Activated CD8-positive, alpha-beta memory T cell treated with anti-CD3 and anti-CD28 coated beads for 36 hours (primary cell): ENCODE measurements around the gene DACH1. TPM values are rescaled to one million over a fixed set of nuclear protein-coding genes. Genes with fewer than 3 reads are reported as not detected.

Experiments
- CTCF ChIA-PET: fragments of 350-600 bp; sonication (Branson Sonifier 250); formaldehyde crosslinking; loops from one replicate; lab custom pipeline; 2021; ENCODE audit warnings: antibody characterized with exemption; lab: Charles Lee
- POLR2A ChIA-PET: fragments of 350-600 bp; sonication (Branson Sonifier 250); formaldehyde crosslinking; loops from one replicate; lab custom pipeline; 2021; ENCODE audit warnings: antibody characterized with exemption; lab: Charles Lee
- total RNA-seq, 2 experiments: library from RNA; stranded (reverse); gene quantifications; one replicate each; pipeline ENCODE4 v1.2.3, GENCODE V29; 2021

DACH1 gene
- total RNA-seq, 2 experiments from 2014 or later: not detected

DNA sequence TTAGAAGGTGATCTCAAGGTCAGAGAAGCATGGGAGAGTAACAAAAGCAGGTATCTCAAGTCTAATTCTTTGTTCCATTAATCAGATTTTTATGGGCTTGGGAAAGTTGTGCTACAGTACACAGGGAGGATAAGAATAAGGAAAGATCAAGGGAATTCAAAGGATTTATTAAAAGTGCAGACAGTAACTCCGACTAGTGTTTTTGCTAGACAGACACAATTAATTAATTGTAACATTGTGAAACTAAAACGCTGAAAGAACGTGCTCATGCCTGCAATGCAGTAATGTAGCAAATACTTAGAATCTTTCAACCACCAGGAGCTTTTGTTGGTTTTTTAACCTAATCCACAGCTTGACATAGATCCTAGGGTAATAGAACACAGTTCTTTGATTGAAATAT, 221.5 kb downstream of the DACH1 start:
- ChIA-PET POLR2A (no interaction called here), CTCF (no interaction called here)

DNA sequence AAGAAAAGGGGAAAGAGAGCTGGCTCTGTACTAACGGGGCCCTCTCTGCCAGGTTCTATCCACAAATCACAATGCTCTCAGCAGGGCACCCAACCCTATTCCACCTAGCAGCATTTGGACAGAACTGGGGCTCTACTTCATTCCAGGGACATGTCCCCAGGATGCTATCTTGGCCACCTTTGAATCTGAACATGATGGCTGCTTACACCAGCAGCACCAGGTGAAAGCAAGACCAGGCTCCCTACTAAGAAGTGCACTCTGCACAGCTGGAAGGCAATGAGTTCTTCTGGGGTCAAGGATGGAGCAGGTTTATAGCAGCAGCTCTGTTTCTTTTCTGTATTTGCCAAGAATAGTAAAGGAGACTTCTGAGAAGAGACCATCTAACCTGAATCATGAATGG, 222.4 kb downstream of the DACH1 start:
- POLR2A ChIA-PET: no interaction called here
- CTCF ChIA-PET: no interaction called here

DNA sequence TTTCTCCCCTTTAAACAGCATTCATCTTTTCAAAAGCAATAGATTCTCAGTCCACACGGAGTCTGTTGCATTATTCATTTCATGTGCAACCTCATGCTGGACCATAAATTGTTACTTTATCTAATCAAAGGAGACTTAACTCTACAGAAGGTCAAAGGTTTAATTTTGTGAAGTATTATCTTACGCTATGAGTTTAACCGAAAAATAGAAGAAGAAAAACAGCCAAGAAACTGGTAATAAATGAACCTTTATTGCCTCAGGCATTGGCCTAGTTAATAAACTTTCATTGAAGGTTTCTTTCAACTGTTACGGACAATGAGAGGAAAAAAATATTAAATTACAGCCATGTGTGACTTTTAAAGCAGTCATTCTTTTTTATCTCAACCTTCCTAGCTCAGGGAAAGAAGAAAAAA, 223.6 kb downstream of the DACH1 start:
- ChIA-PET CTCF (no interaction called here), POLR2A (no interaction called here)

DNA sequence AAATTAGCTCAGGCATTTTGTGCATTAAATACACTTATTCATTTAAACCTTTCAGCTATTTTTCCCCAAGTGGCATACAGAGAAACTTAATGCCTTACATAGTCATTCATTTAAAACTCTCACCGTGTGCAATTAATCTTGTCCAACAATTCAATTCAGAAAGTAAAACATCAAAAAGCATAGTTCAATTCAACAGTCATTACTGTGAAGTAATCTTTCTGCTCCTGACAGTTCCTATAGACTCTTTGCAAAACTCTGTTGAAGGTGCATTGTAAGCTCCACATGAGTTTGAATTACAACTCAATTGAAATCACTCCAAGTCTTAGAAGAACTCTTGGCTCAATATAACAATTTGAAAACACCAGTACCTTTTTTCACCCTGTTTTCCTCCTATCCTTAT, 228.3 kb downstream of the DACH1 start:
- POLR2A ChIA-PET: no interaction called here

DNA sequence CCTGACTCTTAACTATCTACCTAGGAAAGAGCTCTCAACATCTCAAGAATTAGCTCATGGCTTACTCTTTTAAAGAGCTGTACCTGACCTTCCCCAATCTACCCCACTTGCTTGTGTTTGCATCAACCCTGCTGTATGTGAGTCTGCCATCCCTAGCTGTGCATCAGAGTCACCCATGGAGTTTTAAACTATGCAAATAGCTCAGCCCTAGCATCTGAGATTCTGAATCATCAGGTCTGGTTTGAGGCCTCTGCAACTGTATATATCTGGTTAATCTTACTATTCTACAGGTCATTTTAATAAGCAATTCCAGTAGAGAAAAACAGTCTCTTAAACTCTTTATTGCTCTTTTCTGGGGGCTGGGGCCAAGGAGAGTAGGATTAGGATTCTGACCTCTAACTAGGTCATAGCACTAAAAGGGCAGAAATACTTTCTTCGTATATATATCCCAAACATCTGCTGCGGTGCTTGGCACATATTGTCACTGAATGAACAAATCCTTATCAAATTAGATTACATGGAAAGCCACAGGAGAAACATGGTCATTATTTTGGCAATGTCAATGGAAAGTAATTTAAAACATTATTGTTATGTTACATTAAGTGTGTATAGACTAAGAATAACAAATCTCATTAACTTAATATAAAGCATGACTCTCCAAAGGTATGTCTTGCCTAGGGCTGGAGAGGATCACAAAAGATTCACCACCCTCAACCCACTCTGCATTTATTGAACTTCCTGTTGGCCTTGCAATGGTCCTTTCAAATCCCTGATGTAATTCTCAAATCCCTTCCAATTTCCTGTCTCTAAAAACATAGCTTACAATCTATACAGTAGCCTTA, 232.2 kb downstream of the DACH1 start:
- ChIA-PET CTCF (no interaction called here), POLR2A (no interaction called here)

More for the DNA sequence above, 228.3 kb downstream of the DACH1 start:
- CTCF ChIA-PET: no interaction called here

- ChIA-PET POLR2A (no interaction called here), CTCF (no interaction called here)
These were observed 232.8 kb downstream of the DACH1 start for GRCh38 chr13:71634182-71634581.

- ChIA-PET POLR2A (no interaction called here), CTCF (no interaction called here)
These were observed 234.3 kb downstream of the DACH1 start for GRCh38 chr13:71632721-71633120.

GRCh38 chr13:71632206-71632605, 234.8 kb downstream of the DACH1 start:
- CTCF ChIA-PET: no interaction called here
- POLR2A ChIA-PET: no interaction called here

DNA sequence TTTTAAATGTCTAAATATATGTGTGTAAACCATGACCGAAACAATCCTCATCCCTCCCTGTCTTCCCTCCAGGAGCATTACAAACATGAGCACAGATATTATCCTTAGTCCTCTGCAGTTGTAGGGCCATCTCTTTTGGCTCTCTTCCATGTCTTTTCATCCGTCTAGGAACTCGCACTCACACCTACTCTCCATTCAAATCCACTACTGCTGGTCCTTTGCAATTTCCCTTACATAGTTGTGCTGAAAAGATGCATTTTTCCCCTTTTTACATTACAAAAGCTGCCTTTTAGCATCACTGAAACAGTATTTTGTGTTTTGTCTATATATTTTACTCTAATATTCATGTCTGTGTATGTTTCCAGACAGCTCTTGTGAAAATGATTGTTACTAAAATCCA, 237.8 kb downstream of the DACH1 start:
- ChIA-PET POLR2A (no interaction called here), CTCF (no interaction called here)

- ChIA-PET CTCF (no interaction called here), POLR2A (no interaction called here)
These were observed 240.4 kb downstream of the DACH1 start for GRCh38 chr13:71626421-71627117.

- CTCF ChIA-PET: no interaction called here
- POLR2A ChIA-PET: no interaction called here
These were observed 241.3 kb downstream of the DACH1 start for GRCh38 chr13:71625694-71626093.

DNA sequence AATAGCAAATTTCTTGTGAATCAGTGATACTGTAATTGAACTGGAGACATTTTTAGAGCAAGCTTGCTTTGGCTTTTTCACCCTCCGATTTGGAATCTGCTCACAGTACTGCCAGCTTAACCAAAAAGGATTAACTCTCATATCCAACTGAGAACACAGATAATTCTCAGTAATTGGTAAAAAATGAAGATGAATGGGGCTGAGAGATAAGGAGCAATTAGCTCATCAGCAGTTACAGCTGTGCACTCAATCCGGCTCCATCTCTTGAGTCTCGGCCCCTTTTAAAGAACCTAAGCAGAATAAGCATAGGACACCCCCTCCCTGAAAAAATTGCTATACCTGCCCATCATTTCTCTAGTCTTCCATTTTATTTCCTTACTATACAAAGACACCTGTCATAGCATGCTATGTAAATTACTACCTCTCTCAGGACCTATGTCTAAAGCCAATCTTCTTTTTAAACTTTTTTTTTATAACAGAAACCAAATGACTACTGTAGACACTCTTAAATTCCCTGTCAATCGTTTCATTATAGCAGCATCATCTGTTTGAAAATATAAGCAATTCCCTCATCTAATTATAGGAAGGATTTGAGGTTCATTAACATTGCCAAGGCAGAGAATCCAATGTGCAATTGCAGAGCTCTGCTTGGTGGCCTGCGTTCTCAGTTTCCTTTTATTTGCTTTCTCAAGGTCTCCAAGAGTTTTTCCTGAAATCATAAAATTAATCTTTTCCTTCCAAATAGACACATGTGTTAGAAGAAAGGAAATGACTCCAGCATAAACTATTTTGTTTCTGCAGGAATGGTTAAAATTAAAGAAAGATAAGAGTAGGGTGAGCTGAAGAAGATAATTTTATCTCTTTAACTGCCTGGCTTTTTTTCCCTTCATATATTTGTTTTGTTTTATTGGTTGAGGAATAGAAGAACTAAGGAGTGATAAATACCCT, 242.1 kb downstream of the DACH1 start:
- POLR2A ChIA-PET: no interaction called here

GRCh38 chr13:71621174-71622124, 245.6 kb downstream of the DACH1 start:
- POLR2A ChIA-PET: no interaction called here
- CTCF ChIA-PET: no interaction called here

More for the DNA sequence above, 242.1 kb downstream of the DACH1 start:
- CTCF ChIA-PET: no interaction called here

- ChIA-PET POLR2A (no interaction called here), CTCF (no interaction called here)
These were observed 247.9 kb downstream of the DACH1 start for GRCh38 chr13:71619096-71619495.

GRCh38 chr13:71618159-71618558, 248.8 kb downstream of the DACH1 start:
- CTCF ChIA-PET: no interaction called here
- POLR2A ChIA-PET: no interaction called here

DNA sequence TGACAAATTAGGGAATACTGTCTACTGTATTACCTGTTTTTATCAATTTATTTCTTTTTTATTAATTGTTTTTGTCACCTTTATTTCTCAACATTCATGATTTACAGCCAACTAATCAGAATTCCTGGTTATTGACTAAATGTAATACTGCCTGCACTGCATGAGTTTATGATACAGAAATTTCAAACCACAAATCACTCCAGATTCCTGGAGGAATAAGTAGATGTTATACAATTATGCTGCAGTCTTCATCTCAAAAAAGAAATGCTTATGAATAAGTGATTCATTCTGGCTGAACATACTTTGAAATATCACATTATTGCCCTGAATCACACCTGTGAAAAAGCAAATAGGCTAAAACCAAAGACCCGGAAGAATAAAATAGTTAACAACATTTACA, 249.7 kb downstream of the DACH1 start:
- POLR2A ChIA-PET: no interaction called here
- CTCF ChIA-PET: no interaction called here

- ChIA-PET POLR2A (no interaction called here), CTCF (no interaction called here)
These were observed 253.8 kb downstream of the DACH1 start for GRCh38 chr13:71613066-71613745.

GRCh38 chr13:71611292-71611691, 255.7 kb downstream of the DACH1 start:
- ChIA-PET CTCF (no interaction called here), POLR2A (no interaction called here)
